ENCODE measurements around the gene CLDN15. TPM values are rescaled to one million over a fixed set of nuclear protein-coding genes. Genes with fewer than 3 reads are reported as not detected.

CLDN15 gene
- polyA plus RNA-seq, 3 donors, result 19.3 TPM; not detected in 2

DNA sequence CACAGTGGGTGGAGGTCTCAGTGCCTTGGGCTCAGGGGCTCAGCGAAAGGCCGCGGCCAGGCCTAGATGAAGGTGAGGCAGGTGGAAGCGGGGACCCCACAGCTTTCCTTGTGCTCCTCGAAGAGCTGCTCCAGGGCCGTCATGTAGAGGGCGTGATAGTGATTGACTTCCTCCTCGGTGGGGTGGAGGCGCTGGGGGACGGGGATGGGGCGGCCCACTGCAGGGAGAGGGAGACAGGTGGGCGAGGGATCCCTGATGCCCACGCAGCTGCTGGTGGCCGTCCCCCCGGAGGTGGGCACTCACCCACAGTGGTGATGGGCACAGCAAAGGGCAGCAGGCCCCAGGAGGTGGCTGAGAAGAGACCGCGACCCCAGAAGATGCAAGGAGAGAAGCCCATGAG is 41.7 kb downstream of the CLDN15 start:
- Histone ChIP-seq H3K27ac (ENCODE audit: low read depth in 1 of 2, low read length in 2 of 2) (no peak overlapping the region), H3K9ac (ENCODE audit: insufficient read depth, low read length, poor library complexity, severe bottlenecking) (no peak overlapping the region), H3K4me2 (replicated peaks; ENCODE audit: extremely low read depth, low read length, poor library complexity, severe bottlenecking) (no peak overlapping the region), H3K79me2 (ENCODE audit: insufficient read depth, low read length) (no peaks in the 10 kb centered on the region), H4K20me1 (ENCODE audit: insufficient read depth, low read length) (no peaks in the 10 kb centered on the region), H3K27me3 (ENCODE audit: control insufficient read depth in 2 of 2, insufficient read depth in 2 of 2, low read length in 2 of 2) (peaks cover 0 to 20% of the 10 kb centered on the region in 2 donors), H2AFZ (ENCODE audit: insufficient read depth, low read depth, low read length, poor library complexity, severe bottlenecking) (no peak overlapping the region), H3K4me1 (ENCODE audit: control insufficient read depth in 1 of 2, insufficient read depth in 2 of 2, low read length in 2 of 2) (peaks cover under 1 to 3% of the 10 kb centered on the region in 2 donors), H3K36me3 (replicated peaks in 1 of 2; ENCODE audit: control insufficient read depth in 1 of 2, insufficient read depth in 2 of 2, low read length in 2 of 2) (no peaks in the 10 kb centered on the region), H3K9me3 (replicated peaks in 1 of 2; ENCODE audit: control insufficient read depth in 1 of 2, insufficient read depth in 1 of 2, low read length in 2 of 2) (no peaks in the 10 kb centered on the region), H3K4me3 (replicated peaks in 1 of 3; ENCODE audit: low read depth in 2 of 3, low read length in 3 of 3) (no peak overlapping the region)
- Mint-ChIP-seq H3K4me3 (no peak overlapping the region), H3K27ac (no peak overlapping the region), H3K9me3 (peaks cover 0 to 8% (median under 1%) of the 10 kb centered on the region in 7 donors), H3K4me1 (peaks cover 3% of the 10 kb centered on the region), H3K36me3 (no peaks in the 10 kb centered on the region), H3K27me3 (ENCODE audit: low read depth in 3 of 3) (peaks cover 31 to 38% (median 35%) of the 10 kb centered on the region in 3 donors)
- intact Hi-C loops (cut with micrococcal nuclease), result no loop called here
- no peak for TF ChIP-seq CTCF (IDR thresholded peaks at IDR 0.05)
- WGBS (ENCODE audit: insufficient coverage), result 88% methylated on average over 15 of the region's 17 CpGs
- DNase-seq, result no peak

DNA sequence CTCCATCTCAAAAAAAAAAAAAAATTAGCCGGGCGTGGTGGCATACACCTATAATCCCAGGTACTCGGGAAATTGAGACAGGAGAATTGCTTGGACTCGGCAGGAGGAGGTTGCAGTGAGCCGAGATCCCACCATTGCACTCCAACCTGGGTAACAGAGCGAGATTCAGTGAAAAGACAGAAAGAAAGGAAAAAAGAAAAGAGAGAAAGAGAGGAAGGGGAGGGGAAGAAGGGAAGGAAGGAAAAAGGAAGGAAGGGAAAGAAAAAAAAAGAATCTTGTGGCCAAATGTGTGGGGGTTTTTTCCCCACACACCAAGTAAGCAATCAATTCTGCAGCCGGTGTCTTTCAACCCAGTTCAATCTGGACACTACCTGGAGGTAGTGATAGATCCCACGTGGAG is 48.5 kb downstream of the CLDN15 start:
- H4K20me1 ChIP-seq (ENCODE audit: insufficient read depth, low read length), result no peaks in the 10 kb centered on the region
- no peak overlapping the region for H3K4me2 ChIP-seq (replicated peaks; ENCODE audit: extremely low read depth, low read length, poor library complexity, severe bottlenecking)
- H3K4me3 ChIP-seq (replicated peaks in 1 of 3; ENCODE audit: low read depth in 2 of 3, low read length in 3 of 3), result no peak overlapping the region
- H2AFZ ChIP-seq (ENCODE audit: insufficient read depth, low read depth, low read length, poor library complexity, severe bottlenecking), result no peak overlapping the region
- WGBS (ENCODE audit: insufficient coverage), result no CpG with 5 or more reads among the region's 8 CpGs
- no peaks in the 10 kb centered on the region for H3K79me2 ChIP-seq (ENCODE audit: insufficient read depth, low read length)
- peaks cover 12% of the 10 kb centered on the region for H3K4me1 Mint-ChIP-seq
- DNase-seq, result no peak
- peaks cover 0 to 3% (median 0%) of the 10 kb centered on the region in 7 donors for H3K9me3 Mint-ChIP-seq
- no peak overlapping the region for H3K27ac Mint-ChIP-seq
- peaks cover 12 to 14% of the 10 kb centered on the region in 2 donors for H3K4me1 ChIP-seq (ENCODE audit: control insufficient read depth in 1 of 2, insufficient read depth in 2 of 2, low read length in 2 of 2)
- H3K27ac ChIP-seq (ENCODE audit: low read depth in 1 of 2, low read length in 2 of 2), result no peak overlapping the region
- no peak for TF ChIP-seq CTCF (IDR thresholded peaks at IDR 0.05)
- H3K9ac ChIP-seq (ENCODE audit: insufficient read depth, low read length, poor library complexity, severe bottlenecking), result no peak overlapping the region
- H3K9me3 ChIP-seq (replicated peaks in 1 of 2; ENCODE audit: control insufficient read depth in 1 of 2, insufficient read depth in 1 of 2, low read length in 2 of 2), result no peaks in the 10 kb centered on the region
- no peaks in the 10 kb centered on the region for H3K36me3 Mint-ChIP-seq
- H3K27me3 Mint-ChIP-seq (ENCODE audit: low read depth in 3 of 3), result peaks cover 11 to 29% (median 13%) of the 10 kb centered on the region in 3 donors
- intact Hi-C loops (cut with micrococcal nuclease), result no loop called here
- peak overlapping the region in 1 of 2 donors; percentile 29 for H3K4me3 Mint-ChIP-seq
- H3K36me3 ChIP-seq (replicated peaks in 1 of 2; ENCODE audit: control insufficient read depth in 1 of 2, insufficient read depth in 2 of 2, low read length in 2 of 2), result no peaks in the 10 kb centered on the region
- peaks cover 0 to 4% of the 10 kb centered on the region in 2 donors for H3K27me3 ChIP-seq (ENCODE audit: control insufficient read depth in 2 of 2, insufficient read depth in 2 of 2, low read length in 2 of 2)

Data from CD14-positive monocyte (primary cell).